ENCODE results near the gene CHST6. TPM values are rescaled to one million over a fixed set of nuclear protein-coding genes. Genes with fewer than 3 reads are reported as not detected.

The CHST6 gene
- total and polyA plus RNA-seq, 2 donors from 2014 or later = 0.04 to 0.79 TPM

GRCh38 chr16:75461575-75461974, 33.7 kb downstream of the CHST6 start:
- no peaks in the 10 kb centered on the region for H3K27me3 ChIP-seq (ENCODE audit: control insufficient read depth, insufficient read depth, low read length)
- H3K9me3 ChIP-seq (ENCODE audit: control insufficient read depth in 2 of 3, insufficient read depth in 1 of 3, low read length in 3 of 3) = no peaks in the 10 kb centered on the region
- H3K27ac ChIP-seq (ENCODE audit: low read depth in 2 of 2, low read length in 2 of 2) = no peak overlapping the region
- intact Hi-C loops (cut with DNase I) = no loop called here
- H3K9ac ChIP-seq (ENCODE audit: low read length in 3 of 3) = no peak overlapping the region
- H3K36me3 ChIP-seq (ENCODE audit: control insufficient read depth in 2 of 3, insufficient read depth in 3 of 3, low read length in 3 of 3) = no peaks in the 10 kb centered on the region
- DNase-seq (no peak), FAIRE-seq (no peak)
- no peak for TF ChIP-seq CTCF (IDR thresholded peaks at IDR 0.05; ENCODE audit: borderline replicate concordance, extremely low read depth, insufficient read depth)
- H3K4me3 ChIP-seq (ENCODE audit: low read length in 3 of 3) = no peak overlapping the region
- peaks cover 0 to 7% (median 0%) of the 10 kb centered on the region in 3 donors for H3K4me1 ChIP-seq (ENCODE audit: control insufficient read depth in 2 of 3, insufficient read depth in 2 of 3, low read depth in 1 of 3, low read length in 3 of 3)

GRCh38 chr16:75460446-75460845, 34.8 kb downstream of the CHST6 start:
- Histone ChIP-seq H3K9me3 (ENCODE audit: control insufficient read depth in 2 of 3, insufficient read depth in 1 of 3, low read length in 3 of 3) (no peaks in the 10 kb centered on the region), H3K9ac (ENCODE audit: low read length in 3 of 3) (no peak overlapping the region), H3K27ac (ENCODE audit: low read depth in 2 of 2, low read length in 2 of 2) (no peak overlapping the region), H3K4me3 (ENCODE audit: low read length in 3 of 3) (no peak overlapping the region), H3K36me3 (ENCODE audit: control insufficient read depth in 2 of 3, insufficient read depth in 3 of 3, low read length in 3 of 3) (no peaks in the 10 kb centered on the region), H3K27me3 (ENCODE audit: control insufficient read depth, insufficient read depth, low read length) (no peaks in the 10 kb centered on the region), H3K4me1 (ENCODE audit: control insufficient read depth in 2 of 3, insufficient read depth in 2 of 3, low read depth in 1 of 3, low read length in 3 of 3) (peaks cover 0 to 7% (median 0%) of the 10 kb centered on the region in 3 donors)
- FAIRE-seq (no peak), DNase-seq (peak in 2 of 5 donors; percentile 22 to 72)
- TF ChIP-seq CTCF (IDR thresholded peaks at IDR 0.05; ENCODE audit: borderline replicate concordance, extremely low read depth, insufficient read depth) = no peak
- intact Hi-C loops (cut with DNase I) = no loop called here

GRCh38 chr16:75459691-75460090, 35.5 kb downstream of the CHST6 start:
- Histone ChIP-seq H3K36me3 (ENCODE audit: control insufficient read depth in 2 of 3, insufficient read depth in 3 of 3, low read length in 3 of 3) (no peaks in the 10 kb centered on the region), H3K4me1 (ENCODE audit: control insufficient read depth in 2 of 3, insufficient read depth in 2 of 3, low read depth in 1 of 3, low read length in 3 of 3) (peaks cover 0 to 7% (median 0%) of the 10 kb centered on the region in 3 donors), H3K9ac (ENCODE audit: low read length in 3 of 3) (no peak overlapping the region), H3K4me3 (ENCODE audit: low read length in 3 of 3) (no peak overlapping the region), H3K9me3 (ENCODE audit: control insufficient read depth in 2 of 3, insufficient read depth in 1 of 3, low read length in 3 of 3) (no peaks in the 10 kb centered on the region), H3K27me3 (ENCODE audit: control insufficient read depth, insufficient read depth, low read length) (no peaks in the 10 kb centered on the region), H3K27ac (ENCODE audit: low read depth in 2 of 2, low read length in 2 of 2) (no peak overlapping the region)
- no peak for TF ChIP-seq CTCF (IDR thresholded peaks at IDR 0.05; ENCODE audit: borderline replicate concordance, extremely low read depth, insufficient read depth)
- intact Hi-C loops (cut with DNase I) = no loop called here
- DNase-seq (peak in 1 of 5 donors; percentile 20), FAIRE-seq (no peak)

- Histone ChIP-seq H3K4me3 (ENCODE audit: low read length in 3 of 3) (no peak overlapping the region), H3K27ac (ENCODE audit: low read depth in 2 of 2, low read length in 2 of 2) (no peak overlapping the region), H3K27me3 (ENCODE audit: control insufficient read depth, insufficient read depth, low read length) (no peaks in the 10 kb centered on the region), H3K36me3 (ENCODE audit: control insufficient read depth in 2 of 3, insufficient read depth in 3 of 3, low read length in 3 of 3) (no peaks in the 10 kb centered on the region), H3K9ac (ENCODE audit: low read length in 3 of 3) (no peak overlapping the region), H3K9me3 (ENCODE audit: control insufficient read depth in 2 of 3, insufficient read depth in 1 of 3, low read length in 3 of 3) (no peaks in the 10 kb centered on the region), H3K4me1 (ENCODE audit: control insufficient read depth in 2 of 3, insufficient read depth in 2 of 3, low read depth in 1 of 3, low read length in 3 of 3) (peaks cover 0 to 9% (median 0%) of the 10 kb centered on the region in 3 donors)
- no peak for TF ChIP-seq CTCF (IDR thresholded peaks at IDR 0.05; ENCODE audit: borderline replicate concordance, extremely low read depth, insufficient read depth)
- DNase-seq (no peak), FAIRE-seq (no peak)
- intact Hi-C loops (cut with DNase I) = no loop called here
Observed at GRCh38 chr16:75458439-75458838, 36.8 kb downstream of the CHST6 start.
